Measurements from ENCODE around the gene MAN2B1. TPM values are rescaled to one million over a fixed set of nuclear protein-coding genes. Genes with fewer than 3 reads are reported as not detected.
A peak's percentile ranks its signal among the peaks of the same experiment; 100 is the strongest.

The MAN2B1 gene
- total and polyA plus RNA-seq, 2 of the 13 experiments (the other 11 are each of a cell fraction or from before 2014, with no cell fraction given), result 23.6 to 23.8 TPM

DNA sequence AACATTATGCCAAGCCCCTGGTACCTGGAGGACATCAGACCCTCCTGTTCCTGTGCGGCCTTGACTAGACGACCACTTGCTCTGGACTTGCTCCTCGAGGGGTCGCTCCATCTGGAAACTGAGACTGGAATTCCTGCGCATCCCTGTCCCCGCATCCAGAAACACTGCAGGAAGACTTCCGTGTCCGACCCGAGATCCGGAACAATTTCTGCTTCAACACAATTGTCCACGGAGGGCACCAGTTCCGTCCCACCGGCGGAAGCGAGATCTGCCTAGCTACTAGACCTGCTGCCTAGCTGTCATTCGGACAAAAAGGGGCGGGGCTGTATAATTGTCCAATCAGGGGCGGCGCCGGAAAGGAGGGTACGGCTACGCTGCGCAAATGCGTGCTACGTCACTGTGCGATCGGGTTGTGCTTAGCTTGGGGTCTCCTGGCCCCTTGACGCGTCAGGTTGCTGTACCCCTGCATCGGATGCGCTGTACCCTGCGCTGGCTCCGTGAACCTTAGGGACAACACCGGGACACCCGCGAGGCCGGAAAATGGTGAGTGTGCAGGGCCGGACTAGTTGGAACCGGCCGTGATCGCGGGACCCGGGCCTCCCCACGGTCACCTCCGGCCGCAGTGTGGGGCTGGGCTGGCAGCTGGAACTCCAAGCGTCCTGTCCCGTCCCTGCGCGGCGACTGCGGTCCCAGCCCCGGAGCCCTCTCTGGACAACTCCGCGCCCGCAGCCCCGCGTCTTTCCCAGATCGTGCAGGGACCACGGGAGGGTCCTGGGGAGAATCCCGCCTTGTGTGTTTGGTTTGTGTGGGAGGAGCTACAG lies 55.8 kb downstream of the MAN2B1 start, which contains the start of the genes ZNF490 and ZNF791 (continued):
- TF ChIP-seq ZBTB4 (CRISPR knock-in tag; IDR thresholded peaks at IDR 0.05; ENCODE audit: borderline replicate concordance) (no peak), ZSCAN9 (CRISPR knock-in tag; IDR thresholded peaks at IDR 0.05; ENCODE audit: borderline replicate concordance) (peak; percentile 84), CTCF (CRISPR knock-in tag; IDR thresholded peaks at IDR 0.05) (peak; percentile 40), ZBTB38 (CRISPR knock-in tag; IDR thresholded peaks at IDR 0.05) (peak; percentile 59; the same call in 1 of the 2 replicates), ZFAT (CRISPR knock-in tag; conservative IDR thresholded peaks at IDR 0.05) (no peak), ZNF333 (CRISPR knock-in tag; IDR thresholded peaks at IDR 0.05; ENCODE audit: borderline replicate concordance) (no peak), TOPORS (CRISPR knock-in tag; IDR thresholded peaks at IDR 0.05) (0 out of 2 replicates have a peak, but pooled peaks have one; percentile 25), ZBTB3 (CRISPR knock-in tag; IDR thresholded peaks at IDR 0.05; ENCODE audit: borderline replicate concordance, low read depth) (no peak), ZSCAN20 (CRISPR knock-in tag; IDR thresholded peaks at IDR 0.05; ENCODE audit: borderline replicate concordance) (no peak), ZSCAN29 (CRISPR knock-in tag; conservative IDR thresholded peaks at IDR 0.05) (no peak), ATF6 (CRISPR knock-in tag; conservative IDR thresholded peaks at IDR 0.05) (0 out of 2 replicates have a peak, but pooled peaks have one; percentile 8), ZNF678 (CRISPR knock-in tag; IDR thresholded peaks at IDR 0.05) (peak; percentile 85), ZNF674 (CRISPR knock-in tag; IDR thresholded peaks at IDR 0.05; ENCODE audit: low read depth) (no peak), ZNF547 (CRISPR knock-in tag; IDR thresholded peaks at IDR 0.05) (peak; percentile 61; the same call in 1 of the 2 replicates), SRF (IDR thresholded peaks at IDR 0.05; ENCODE audit: low read depth, low read length) (peak; percentile 60; the same call in 1 of the 2 replicates), IKZF4 (CRISPR knock-in tag; IDR thresholded peaks at IDR 0.05; ENCODE audit: borderline replicate concordance, low read depth, not compliant biosample characterization) (no peak), ZNF33B (CRISPR knock-in tag; IDR thresholded peaks at IDR 0.05) (no peak), ZNF780A (CRISPR knock-in tag; IDR thresholded peaks at IDR 0.05) (no peak), ZBTB25 (CRISPR knock-in tag; IDR thresholded peaks at IDR 0.05) (peak; percentile 77; the same call in 1 of the 2 replicates), SUZ12 (IDR thresholded peaks at IDR 0.05; ENCODE audit: low read depth, low read length) (no peak), MTA1 (CRISPR knock-in tag; IDR thresholded peaks at IDR 0.05; ENCODE audit: borderline replicate concordance) (peak; percentile 35; the same call in 1 of the 2 replicates)

Data from HepG2 (cell line).